CD4-positive, CD25-positive, alpha-beta regulatory T cell (primary cell): Measurements from ENCODE around the gene MAPKAP1. TPM values are rescaled to one million over a fixed set of nuclear protein-coding genes. Genes with fewer than 3 reads are reported as not detected.
A peak's percentile ranks its signal among the peaks of the same experiment; 100 is the strongest.

Source experiments
- ATAC-seq, 2 donors: fragments of 150-1000 bp; cut with Tn5 transposase; one replicate each; pipeline ENCODE4 v1.10.0; 2021; ENCODE audit warnings: low read depth in 2 of 2, moderate number of reproducible peaks in 2 of 2, moderate library complexity in 1 of 2
- DNase-seq, 3 donors: peaks; one replicate each; pipeline versions ENCODE4 v3.0.0 to v3.0.0-alpha.2; 2012 to 2022; ENCODE audit warnings: mixed read lengths in 1 of 3
- H3K27ac ChIP-seq: one replicate; pipeline ENCODE4 v1.7.0; 2013; ENCODE audit warnings: mild to moderate bottlenecking, low read length; ENCODE audit not compliant: insufficient read depth, poor library complexity, severe bottlenecking
- H3K27me3 ChIP-seq: one replicate; pipeline ENCODE4 v1.7.0; 2013; ENCODE audit warnings: low read length; ENCODE audit not compliant: control insufficient read depth, insufficient read depth
- H3K36me3 ChIP-seq: one replicate; pipeline ENCODE4 v1.7.0; 2013; ENCODE audit warnings: mild to moderate bottlenecking, low read length, moderate library complexity; ENCODE audit not compliant: control insufficient read depth, insufficient read depth
- H3K4me1 ChIP-seq: 2 replicates; pipeline ENCODE4 v1.7.0; 2013; ENCODE audit warnings: mild to moderate bottlenecking, low read length; ENCODE audit not compliant: insufficient read depth, control insufficient read depth, poor library complexity, severe bottlenecking
- H3K4me3 ChIP-seq: one replicate; pipeline ENCODE4 v1.7.0; 2013; ENCODE audit warnings: low read depth, mild to moderate bottlenecking, low read length, moderate library complexity
- H3K9me3 ChIP-seq, 2 experiments: 1 replicate in 1 of 2; 2 replicates in 1 of 2; pipeline ENCODE4 v1.7.0; 2013; ENCODE audit warnings: low read length in 2 of 2, mild to moderate bottlenecking in 1 of 2, moderate library complexity in 1 of 2; ENCODE audit not compliant: control insufficient read depth in 2 of 2
- H3K27ac Mint-ChIP-seq, 3 donors: one replicate each; pipeline ENCODE4 v1.8.0; 2020 to 2022; ENCODE audit warnings: mild to moderate bottlenecking in 3 of 3, mixed read lengths in 3 of 3, moderate library complexity in 2 of 3
- H3K27me3 Mint-ChIP-seq: one replicate; pipeline ENCODE4 v1.8.0; 2022; ENCODE audit warnings: mild to moderate bottlenecking, mixed read lengths
- H3K36me3 Mint-ChIP-seq: one replicate; pipeline ENCODE4 v1.8.0; 2020; ENCODE audit warnings: mixed read lengths
- H3K4me1 Mint-ChIP-seq, 4 donors: one replicate each; pipeline ENCODE4 v1.8.0; 2020 to 2022; ENCODE audit warnings: mixed read lengths in 4 of 4, mild to moderate bottlenecking in 1 of 4
- H3K4me3 Mint-ChIP-seq, 4 donors: one replicate each; pipeline ENCODE4 v1.8.0; 2020 to 2022; ENCODE audit warnings: mild to moderate bottlenecking in 4 of 4, mixed read lengths in 4 of 4, moderate library complexity in 3 of 4
- H3K9me3 Mint-ChIP-seq, 7 donors: one replicate each; pipeline ENCODE4 v1.8.0; 2020 to 2022; ENCODE audit warnings: mixed read lengths in 7 of 7, mild to moderate bottlenecking in 3 of 7, moderate library complexity in 2 of 7
- polyA plus RNA-seq, 4 donors: library from polyadenylated mRNA; unstranded; fragments of 300-500 nt; fragmentation: Illumina TruSeq; gene quantifications; one replicate each; pipeline ENCODE4 v1.2.3, GENCODE V29; 2021
- total RNA-seq: library from RNA; stranded (reverse); gene quantifications from one replicate; pipeline ENCODE4 v1.2.3, GENCODE V29; 2022

The MAPKAP1 gene
- total and polyA plus RNA-seq, 5 donors from 2014 or later, result 40.8 to 53.2 (median 47.3) TPM

- H3K27ac Mint-ChIP-seq, result peak overlapping the region in 2 of 3 donors; percentile 83 to 96
- Histone ChIP-seq H3K4me3 (peak overlapping the region; percentile 66), H3K9me3 (no peaks in the 10 kb centered on the region), H3K27ac (no peak overlapping the region), H3K27me3 (no peaks in the 10 kb centered on the region), H3K36me3 (no peaks in the 10 kb centered on the region), H3K4me1 (peaks cover 18% of the 10 kb centered on the region)
- peak overlapping the region; percentile 94 to 99 (median 96) for H3K4me3 Mint-ChIP-seq
- DNase-seq (no peak), ATAC-seq (no peak)
- H3K9me3 Mint-ChIP-seq, result peaks cover 0 to 2% (median 0%) of the 10 kb centered on the region in 7 donors
- H3K27me3 Mint-ChIP-seq, result peaks cover 26% of the 10 kb centered on the region
- H3K4me1 Mint-ChIP-seq, result peaks cover 8 to 30% (median 19%) of the 10 kb centered on the region in 4 donors
- no peaks in the 10 kb centered on the region for H3K36me3 Mint-ChIP-seq
Measured at GRCh38 chr9:125745682-125746016, 38.6 kb upstream of the MAPKAP1 start.

GRCh38 chr9:125745018-125745417 lies 38.0 kb upstream of the MAPKAP1 start:
- H3K27ac Mint-ChIP-seq, result no peak overlapping the region
- peak overlapping the region; percentile 94 to 99 (median 96) for H3K4me3 Mint-ChIP-seq
- no peaks in the 10 kb centered on the region for H3K9me3 ChIP-seq
- H3K27me3 Mint-ChIP-seq, result peaks cover 26% of the 10 kb centered on the region
- ATAC-seq (no peak), DNase-seq (no peak)
- peaks cover 8 to 27% (median 16%) of the 10 kb centered on the region in 4 donors for H3K4me1 Mint-ChIP-seq
- no peak overlapping the region for H3K27ac ChIP-seq
- no peaks in the 10 kb centered on the region for H3K36me3 Mint-ChIP-seq
- H3K9me3 Mint-ChIP-seq, result peaks cover 0 to 2% (median 0%) of the 10 kb centered on the region in 7 donors
- H3K4me1 ChIP-seq, result peaks cover 18% of the 10 kb centered on the region
- H3K4me3 ChIP-seq, result peak overlapping the region; percentile 66
- H3K27me3 ChIP-seq, result no peaks in the 10 kb centered on the region
- H3K36me3 ChIP-seq, result no peaks in the 10 kb centered on the region

- Mint-ChIP-seq H3K4me3 (peak overlapping the region in 3 of 4 donors; percentile 94 to 99 (median 94)), H3K27me3 (peaks cover 28% of the 10 kb centered on the region), H3K36me3 (no peaks in the 10 kb centered on the region), H3K4me1 (peaks cover 8 to 27% (median 16%) of the 10 kb centered on the region in 4 donors), H3K27ac (no peak overlapping the region), H3K9me3 (peaks cover 0 to 2% (median 0%) of the 10 kb centered on the region in 7 donors)
- ATAC-seq (no peak), DNase-seq (no peak)
- no peak overlapping the region for H3K27ac ChIP-seq
- no peaks in the 10 kb centered on the region for H3K36me3 ChIP-seq
- no peaks in the 10 kb centered on the region for H3K9me3 ChIP-seq
- no peaks in the 10 kb centered on the region for H3K27me3 ChIP-seq
- peaks cover 18% of the 10 kb centered on the region for H3K4me1 ChIP-seq
- no peak overlapping the region for H3K4me3 ChIP-seq
Measured at GRCh38 chr9:125744616-125745015, 37.6 kb upstream of the MAPKAP1 start.

- Histone ChIP-seq H3K4me1 (peaks cover 16% of the 10 kb centered on the region), H3K4me3 (no peak overlapping the region), H3K27ac (no peak overlapping the region), H3K9me3 (no peaks in the 10 kb centered on the region), H3K27me3 (no peaks in the 10 kb centered on the region), H3K36me3 (no peaks in the 10 kb centered on the region)
- peaks cover under 1 to 19% (median 9%) of the 10 kb centered on the region in 4 donors for H3K4me1 Mint-ChIP-seq
- H3K27ac Mint-ChIP-seq, result no peak overlapping the region
- peak overlapping the region in 2 of 4 donors; percentile 35 to 94 for H3K4me3 Mint-ChIP-seq
- DNase-seq (no peak), ATAC-seq (no peak)
- H3K36me3 Mint-ChIP-seq, result no peaks in the 10 kb centered on the region
- peaks cover 31% of the 10 kb centered on the region for H3K27me3 Mint-ChIP-seq
- H3K9me3 Mint-ChIP-seq, result peaks cover 0 to 2% (median 0%) of the 10 kb centered on the region in 7 donors
Measured at GRCh38 chr9:125743682-125744428, 36.8 kb upstream of the MAPKAP1 start.

GRCh38 chr9:125742657-125743056 lies 35.6 kb upstream of the MAPKAP1 start:
- Mint-ChIP-seq H3K36me3 (no peaks in the 10 kb centered on the region), H3K4me3 (no peak overlapping the region), H3K27ac (no peak overlapping the region), H3K27me3 (peaks cover 35% of the 10 kb centered on the region), H3K4me1 (peaks cover 0 to 19% (median 6%) of the 10 kb centered on the region in 4 donors), H3K9me3 (peaks cover 0 to 2% (median 0%) of the 10 kb centered on the region in 7 donors)
- ATAC-seq, result no peak
- no peak overlapping the region for H3K4me3 ChIP-seq
- H3K4me1 ChIP-seq, result peaks cover 7% of the 10 kb centered on the region
- H3K9me3 ChIP-seq, result no peaks in the 10 kb centered on the region
- no peak for DNase-seq
- H3K36me3 ChIP-seq, result no peaks in the 10 kb centered on the region
- H3K27ac ChIP-seq, result no peak overlapping the region
- no peaks in the 10 kb centered on the region for H3K27me3 ChIP-seq

- ATAC-seq, result no peak
- H3K9me3 Mint-ChIP-seq, result peaks cover 0 to 1% (median 0%) of the 10 kb centered on the region in 7 donors
- no peaks in the 10 kb centered on the region for H3K36me3 Mint-ChIP-seq
- no peaks in the 10 kb centered on the region for H3K36me3 ChIP-seq
- no peak overlapping the region for H3K27ac ChIP-seq
- no peak for DNase-seq
- H3K27me3 ChIP-seq, result no peaks in the 10 kb centered on the region
- no peaks in the 10 kb centered on the region for H3K4me1 ChIP-seq
- H3K27ac Mint-ChIP-seq, result peak overlapping the region in 1 of 3 donors; percentile 43
- no peak overlapping the region for H3K4me3 ChIP-seq
- no peak overlapping the region for H3K4me3 Mint-ChIP-seq
- H3K4me1 Mint-ChIP-seq, result peaks cover 0 to 2% (median under 1%) of the 10 kb centered on the region in 4 donors
- H3K27me3 Mint-ChIP-seq, result peaks cover 35% of the 10 kb centered on the region
- no peaks in the 10 kb centered on the region for H3K9me3 ChIP-seq
Measured at GRCh38 chr9:125739436-125739835, 32.4 kb upstream of the MAPKAP1 start.

GRCh38 chr9:125732562-125732961 lies 25.6 kb upstream of the MAPKAP1 start:
- no peaks in the 10 kb centered on the region for H3K36me3 Mint-ChIP-seq

GRCh38 chr9:125730168-125730567 lies 23.2 kb upstream of the MAPKAP1 start:
- no peak for ATAC-seq
- Mint-ChIP-seq H3K36me3 (no peaks in the 10 kb centered on the region), H3K4me3 (peak overlapping the region in 1 of 4 donors; percentile 10), H3K4me1 (no peaks in the 10 kb centered on the region), H3K9me3 (peaks cover 0 to 2% (median 0%) of the 10 kb centered on the region in 7 donors), H3K27ac (no peak overlapping the region), H3K27me3 (peaks cover 15% of the 10 kb centered on the region)
- peaks cover 4% of the 10 kb centered on the region for H3K27me3 ChIP-seq
- no peak overlapping the region for H3K4me3 ChIP-seq
- H3K27ac ChIP-seq, result no peak overlapping the region
- H3K4me1 ChIP-seq, result no peaks in the 10 kb centered on the region
- no peaks in the 10 kb centered on the region for H3K9me3 ChIP-seq
- no peak for DNase-seq
- H3K36me3 ChIP-seq, result no peaks in the 10 kb centered on the region

More at GRCh38 chr9:125732562-125732961, 25.6 kb upstream of the MAPKAP1 start:
- Histone ChIP-seq H3K4me1 (no peaks in the 10 kb centered on the region), H3K4me3 (no peak overlapping the region), H3K9me3 (no peaks in the 10 kb centered on the region), H3K27me3 (peaks cover 2% of the 10 kb centered on the region), H3K27ac (no peak overlapping the region), H3K36me3 (no peaks in the 10 kb centered on the region)
- H3K4me3 Mint-ChIP-seq, result no peak overlapping the region
- ATAC-seq, result no peak
- no peak for DNase-seq
- peaks cover 0 to 2% (median 0%) of the 10 kb centered on the region in 7 donors for H3K9me3 Mint-ChIP-seq
- H3K27me3 Mint-ChIP-seq, result peaks cover 28% of the 10 kb centered on the region
- H3K27ac Mint-ChIP-seq, result peak overlapping the region in 1 of 3 donors; percentile 96
- no peaks in the 10 kb centered on the region for H3K4me1 Mint-ChIP-seq
